HG03342 (cell line): ENCODE results near the gene AIPL1.

Experiments
- ATAC-seq: cut with Tn5 transposase; IDR thresholded peaks from one replicate; pipeline ENCODE4 v1.9.1; 2021; ENCODE audit warnings: mild to moderate bottlenecking, moderate library complexity; ENCODE audit not compliant: unreplicated experiment

AIPL1 gene

GRCh38 chr17:6380915-6381438 is 53.9 kb downstream of the AIPL1 start:
- ATAC-seq: no peak

- no peak for ATAC-seq
These were observed 57.0 kb downstream of the AIPL1 start for GRCh38 chr17:6377906-6378305.

GRCh38 chr17:6376931-6377361 is 58.0 kb downstream of the AIPL1 start:
- ATAC-seq: no peak

- no peak for ATAC-seq
These were observed 60.1 kb downstream of the AIPL1 start for GRCh38 chr17:6374761-6375312.

- no peak for ATAC-seq
These were observed 60.6 kb downstream of the AIPL1 start for GRCh38 chr17:6374271-6374691.
